GM10248 (cell line): Measurements from ENCODE around the gene SUN5.

Source experiments
- CTCF ChIA-PET: fragments of 300-600 bp; sonication (Branson Sonifier 250); formaldehyde crosslinking; extraction: SDS; loops from one replicate; lab custom pipeline; 2021; ENCODE audit warnings: antibody characterized with exemption; lab: Yijun Ruan, JAX
- POLR2A ChIA-PET: fragments of 350-650 bp; sonication (Branson Sonifier 250); formaldehyde crosslinking; extraction: SDS; loops from one replicate; lab custom pipeline; 2020; ENCODE audit warnings: antibody characterized with exemption; lab: Yijun Ruan, JAX
- DNase-seq: peaks from one replicate; pipeline ENCODE4 v3.0.0; 2012; ENCODE audit errors: extremely low spot score
- TF ChIP-seq, protein P1 (sequence below): IDR thresholded peaks from 2 replicates; pipeline ENCODE4 v1.5.1; 2012; ENCODE audit warnings: mild to moderate bottlenecking, low read depth; ENCODE audit errors: extremely low read depth, missing control alignments, control extremely low read depth

The SUN5 gene

GRCh38 chr20:33033381-33033780 is 29.1 kb upstream of the SUN5 start:
- TF ChIP-seq, protein P1, sequence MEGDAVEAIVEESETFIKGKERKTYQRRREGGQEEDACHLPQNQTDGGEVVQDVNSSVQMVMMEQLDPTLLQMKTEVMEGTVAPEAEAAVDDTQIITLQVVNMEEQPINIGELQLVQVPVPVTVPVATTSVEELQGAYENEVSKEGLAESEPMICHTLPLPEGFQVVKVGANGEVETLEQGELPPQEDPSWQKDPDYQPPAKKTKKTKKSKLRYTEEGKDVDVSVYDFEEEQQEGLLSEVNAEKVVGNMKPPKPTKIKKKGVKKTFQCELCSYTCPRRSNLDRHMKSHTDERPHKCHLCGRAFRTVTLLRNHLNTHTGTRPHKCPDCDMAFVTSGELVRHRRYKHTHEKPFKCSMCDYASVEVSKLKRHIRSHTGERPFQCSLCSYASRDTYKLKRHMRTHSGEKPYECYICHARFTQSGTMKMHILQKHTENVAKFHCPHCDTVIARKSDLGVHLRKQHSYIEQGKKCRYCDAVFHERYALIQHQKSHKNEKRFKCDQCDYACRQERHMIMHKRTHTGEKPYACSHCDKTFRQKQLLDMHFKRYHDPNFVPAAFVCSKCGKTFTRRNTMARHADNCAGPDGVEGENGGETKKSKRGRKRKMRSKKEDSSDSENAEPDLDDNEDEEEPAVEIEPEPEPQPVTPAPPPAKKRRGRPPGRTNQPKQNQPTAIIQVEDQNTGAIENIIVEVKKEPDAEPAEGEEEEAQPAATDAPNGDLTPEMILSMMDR = no peak
- no peak for DNase-seq
- CTCF ChIA-PET = no interaction called here
- POLR2A ChIA-PET = no interaction called here

DNA sequence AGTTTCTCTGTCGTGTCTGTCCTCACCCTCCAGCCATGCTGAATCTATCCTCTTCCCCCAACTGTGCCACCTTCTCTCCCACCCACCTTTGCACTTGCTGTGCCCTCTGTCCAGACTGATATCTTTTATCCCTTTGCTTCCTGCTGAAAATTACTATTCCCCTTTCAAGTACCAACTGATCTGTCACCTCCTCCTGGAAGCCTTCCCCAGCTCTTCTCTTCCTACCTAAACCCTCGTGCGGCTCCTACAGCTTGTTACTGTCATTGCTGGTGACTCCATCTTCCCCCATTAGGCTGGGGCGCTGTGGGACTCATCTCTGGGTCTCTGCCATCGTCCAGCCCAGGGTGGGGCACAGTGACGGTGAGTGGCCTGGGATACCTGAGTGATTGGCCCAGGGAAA is 28.3 kb upstream of the SUN5 start:
- DNase-seq = no peak
- ChIA-PET POLR2A (no interaction called here), CTCF (no interaction called here)
- TF ChIP-seq, protein P1 = no peak

DNA sequence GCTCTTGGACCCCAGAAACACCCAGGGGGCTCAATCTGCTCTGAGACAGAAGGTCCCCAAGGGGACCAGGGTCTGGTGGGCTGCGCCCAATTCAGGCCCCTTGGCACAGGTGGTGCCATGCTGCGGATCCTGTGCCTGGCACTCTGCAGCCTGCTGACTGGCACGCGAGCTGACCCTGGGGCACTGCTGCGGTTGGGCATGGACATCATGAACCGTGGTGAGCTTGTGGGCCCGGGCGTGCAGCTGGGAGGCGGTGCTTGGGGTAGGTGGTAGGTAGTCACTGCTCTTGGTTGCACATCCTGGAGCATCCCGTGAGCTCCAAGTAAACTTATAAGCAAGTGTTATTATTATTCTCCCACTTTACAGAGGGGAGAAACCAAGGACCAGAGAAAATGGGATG is 27.3 kb upstream of the SUN5 start, which contains the start of gene BPIFB6:
BPIFB6 (plus strand) TSS at position 118 of the 400 bp plus-strand sequence; CDS start at position 118, 0 bp downstream.
- POLR2A ChIA-PET = no interaction called here
- TF ChIP-seq, protein P1 = no peak
- DNase-seq = no peak
- CTCF ChIA-PET = interaction anchor here (0.7 to 1.5 kb wide), 2 partner anchors 23 to 108 kb away, joined by 3 read pairs; no protein-coding TSS in a partner anchor

DNA sequence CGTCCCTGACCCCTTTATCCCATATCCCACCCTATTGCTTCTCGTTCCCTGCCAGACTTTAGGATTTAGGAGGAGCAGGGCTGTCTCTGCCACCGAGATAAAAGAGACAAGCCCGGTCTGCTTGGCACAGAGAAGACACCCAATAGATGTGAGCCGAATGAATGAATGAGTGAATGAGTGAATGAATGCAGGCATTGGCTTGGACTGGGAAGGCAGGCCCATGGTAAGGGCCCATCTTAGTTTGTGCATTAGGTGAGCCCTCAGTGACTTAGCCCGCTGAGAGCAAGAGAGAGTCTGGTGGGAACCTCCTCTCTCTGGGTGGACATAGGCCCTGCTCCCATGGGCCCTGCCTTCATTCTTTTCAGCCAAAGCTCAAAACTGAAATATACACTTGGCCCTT is 26.3 kb upstream of the SUN5 start:
- TF ChIP-seq, protein P1 = no peak
- DNase-seq = no peak
- ChIA-PET CTCF (interaction anchor here (1.3 to 1.5 kb wide), 2 partner anchors 107 to 269 kb away, joined by 3 read pairs; no protein-coding TSS in a partner anchor), POLR2A (interaction anchor here (0.5 kb wide), 1 partner anchor 8 kb away, joined by 3 read pairs; no protein-coding TSS in a partner anchor)

GRCh38 chr20:33030076-33030475 is 25.8 kb upstream of the SUN5 start:
- no peak for DNase-seq
- ChIA-PET CTCF (interaction anchor here (0.7 to 1.7 kb wide), 4 partner anchors 12 to 269 kb away, joined by 3 read pairs; no protein-coding TSS in a partner anchor), POLR2A (no interaction called here)
- TF ChIP-seq, protein P1 = no peak

DNA sequence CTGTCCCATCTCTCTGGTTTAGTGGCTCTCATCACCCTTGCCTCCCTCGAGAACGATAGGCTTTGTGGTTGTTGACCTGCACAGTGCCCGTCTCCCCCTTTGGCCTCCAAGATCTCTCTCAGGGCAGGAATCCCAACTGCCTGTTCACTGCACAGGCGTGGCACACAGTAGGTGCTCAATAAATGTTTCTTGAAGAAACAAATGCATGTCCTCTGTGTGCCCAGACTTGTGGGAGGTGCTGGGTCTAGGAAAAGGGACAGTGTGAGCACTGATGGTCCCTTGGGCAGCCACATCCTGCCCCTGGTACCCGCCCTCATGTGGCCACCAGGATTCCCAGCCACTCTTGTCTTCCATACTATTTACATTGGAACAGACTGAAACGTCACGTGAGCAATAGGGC is 24.6 kb upstream of the SUN5 start:
- no peak for DNase-seq
- POLR2A ChIA-PET = no interaction called here
- CTCF ChIA-PET = interaction anchor here (1.7 kb wide), 1 partner anchor 13 kb away, joined by 3 read pairs; no protein-coding TSS in a partner anchor
- TF ChIP-seq, protein P1 = no peak
